SK-N-DZ (cell line): ENCODE measurements around the gene PPP1CA.

Experiments
- DNase-seq: peaks from one replicate; pipeline ENCODE4 v3.0.0-alpha.2; 2015; ENCODE audit warnings: low spot score

PPP1CA gene

DNA sequence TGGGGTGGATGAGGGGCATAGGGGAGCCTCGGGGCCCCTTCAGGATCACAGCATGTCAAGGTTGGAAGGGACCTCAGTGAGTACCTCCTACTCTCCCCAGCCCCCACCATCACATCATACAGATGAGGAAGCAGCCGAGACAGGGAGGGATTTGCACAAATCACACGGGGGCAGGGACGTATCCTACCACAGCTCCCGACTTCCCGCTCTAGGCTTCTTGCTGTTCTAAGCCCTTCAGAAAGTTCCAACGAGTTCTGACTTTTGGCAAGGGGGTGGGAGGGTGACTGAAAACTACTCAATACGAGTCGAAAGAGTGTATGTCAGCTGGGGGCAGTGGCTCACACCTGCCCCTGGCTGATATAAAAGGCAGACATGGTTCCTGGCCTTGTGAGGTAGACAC, 14.6 kb downstream of the PPP1CA start:
- no peak for DNase-seq

DNA sequence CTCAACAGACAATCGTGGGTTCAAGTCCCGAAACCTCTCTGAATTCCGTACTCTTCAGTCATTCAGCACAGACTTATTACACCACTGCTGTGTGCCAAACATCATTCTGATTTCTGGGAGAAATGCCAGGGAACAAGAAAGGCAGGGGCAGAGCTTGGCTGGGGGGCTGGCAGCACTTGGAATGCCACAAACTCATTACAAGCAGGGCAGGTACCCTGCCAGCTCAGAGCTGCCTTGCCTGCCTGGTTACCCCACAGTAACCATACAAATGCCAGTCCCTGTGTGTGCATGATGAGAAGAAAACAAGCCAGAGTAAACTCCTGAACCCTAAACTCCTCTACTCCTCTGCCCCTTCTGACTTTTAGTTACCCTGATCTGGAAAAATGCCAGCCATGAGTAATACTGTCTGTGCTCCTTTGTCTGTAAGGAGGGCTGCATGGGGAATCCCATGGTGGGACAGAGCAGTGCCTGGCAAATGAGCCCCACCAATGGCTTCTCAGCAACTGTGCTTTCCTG, 16.7 kb downstream of the PPP1CA start:
- DNase-seq = no peak

DNA sequence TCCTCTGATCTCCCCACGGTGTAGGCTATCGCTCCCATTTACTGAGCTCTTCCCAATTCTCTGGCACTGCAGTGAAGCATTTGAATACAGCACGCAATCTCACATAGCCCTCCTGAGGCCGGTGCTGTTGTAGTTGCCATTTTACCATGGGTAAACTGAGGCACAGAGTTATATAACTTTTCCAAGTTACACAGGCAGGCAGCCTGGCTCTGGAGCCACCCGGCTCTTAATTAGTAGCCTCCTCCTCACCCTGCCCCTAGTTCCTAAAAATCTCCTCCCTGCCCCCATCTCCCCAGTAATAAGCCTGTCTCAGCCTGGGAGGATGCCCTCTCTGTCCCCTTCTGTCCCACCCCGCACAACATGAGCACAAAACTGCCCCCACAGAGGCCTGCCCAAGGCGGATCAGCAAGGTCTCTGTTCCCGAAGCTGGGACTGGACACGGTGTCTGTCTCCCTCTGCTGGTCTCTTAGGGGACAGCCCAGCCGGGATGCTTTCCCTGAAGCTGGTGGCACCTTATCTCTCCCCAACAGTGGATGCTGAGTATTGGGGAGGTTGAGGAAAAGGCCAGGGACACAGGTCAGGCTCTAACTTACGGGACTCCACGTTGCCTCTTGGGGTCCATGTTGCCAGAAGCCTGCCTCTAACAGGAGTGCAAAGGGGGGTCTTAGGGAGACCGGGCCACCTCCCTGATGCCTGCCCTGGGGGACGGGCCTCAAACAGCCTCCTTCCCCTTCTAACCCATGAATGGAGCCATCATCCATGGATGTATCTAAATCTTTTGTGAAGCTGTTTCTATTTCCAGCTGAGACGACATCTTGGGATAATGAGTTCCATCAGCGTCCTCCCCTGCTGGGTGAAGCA, 19.2 kb downstream of the PPP1CA start:
- DNase-seq = peak; percentile 77

DNA sequence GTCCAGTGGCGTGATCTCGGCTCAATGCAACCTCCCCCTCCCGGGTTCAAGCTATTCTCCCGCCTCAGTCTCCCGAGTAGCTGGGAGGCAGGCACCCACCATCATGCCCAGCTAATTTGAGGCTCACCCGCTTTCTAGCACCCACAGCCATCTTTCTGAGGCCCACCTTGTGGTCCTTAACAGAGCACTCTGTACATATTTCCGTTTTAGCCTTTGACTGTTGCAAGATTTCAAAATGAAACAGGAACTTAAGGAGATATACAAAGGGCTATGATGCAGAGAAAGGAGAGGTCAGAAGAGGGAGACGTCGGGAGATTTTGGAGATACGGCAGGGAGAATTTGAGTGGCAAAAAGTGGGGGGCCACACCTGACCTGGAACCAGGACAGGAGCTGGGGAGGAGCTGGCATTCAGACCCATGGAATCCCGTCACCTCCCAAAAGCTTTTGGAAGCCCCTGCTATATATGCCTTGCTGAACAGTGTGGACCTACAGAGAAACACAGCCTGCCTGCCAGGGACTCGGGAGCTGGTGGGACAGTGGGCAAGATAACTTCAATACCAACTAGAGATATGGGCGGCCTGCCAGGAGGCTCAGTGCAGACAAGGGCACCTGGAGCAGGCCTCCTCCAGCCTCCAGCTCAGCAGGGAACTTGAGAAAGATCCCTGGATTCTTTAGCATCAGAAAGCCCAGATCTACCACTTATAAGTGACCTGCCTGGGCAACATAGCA, 20.2 kb downstream of the PPP1CA start:
- no peak for DNase-seq

DNA sequence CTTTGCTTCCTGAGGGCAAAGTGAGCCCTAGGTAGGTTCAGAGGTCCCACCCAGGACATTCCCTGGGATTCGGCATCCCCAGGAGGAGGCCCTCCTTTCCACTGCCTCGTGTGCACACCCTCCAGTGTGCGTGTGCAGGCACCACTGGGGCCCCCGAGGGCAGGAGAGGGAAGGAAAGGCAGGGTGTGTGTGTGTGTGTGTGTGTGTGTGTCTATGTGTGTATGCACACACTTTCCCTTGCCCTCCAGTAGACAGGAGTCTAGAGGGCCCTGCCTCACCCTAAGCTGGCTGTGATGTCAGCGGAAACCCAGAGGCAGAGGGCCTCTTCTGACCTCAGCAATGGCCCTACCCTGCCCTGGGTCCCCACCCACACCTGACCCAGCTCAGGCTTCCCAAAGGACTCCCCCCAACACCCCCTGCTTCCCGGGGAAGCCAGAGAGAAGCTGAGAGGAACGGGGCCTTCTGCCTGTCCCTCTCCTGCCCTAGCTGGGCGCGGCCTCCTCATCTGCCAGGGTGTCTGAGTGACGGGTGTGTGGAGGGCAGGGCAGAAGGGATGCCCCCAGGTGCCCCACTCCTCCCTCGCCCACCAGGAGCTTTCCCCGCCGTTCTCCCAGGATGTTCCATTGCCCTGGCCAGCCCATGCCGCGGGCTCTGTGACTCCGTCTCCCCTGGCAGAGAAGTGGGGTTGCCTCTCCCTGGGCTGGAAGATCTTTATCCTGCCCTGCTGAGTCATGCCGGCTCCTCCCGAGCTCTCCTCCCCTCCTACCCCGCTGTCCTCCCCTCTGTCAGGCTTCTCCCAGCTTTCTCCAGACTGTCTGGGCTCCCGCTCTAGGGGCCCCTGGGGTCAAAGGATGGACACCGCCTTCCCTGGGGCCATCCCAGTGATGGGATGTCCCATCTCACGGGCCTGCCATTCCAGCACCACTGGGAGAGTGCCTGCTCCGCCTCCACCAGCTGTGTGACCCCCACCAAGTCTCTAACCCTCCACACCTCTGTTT, 22.3 kb downstream of the PPP1CA start:
- DNase-seq = no peak

DNA sequence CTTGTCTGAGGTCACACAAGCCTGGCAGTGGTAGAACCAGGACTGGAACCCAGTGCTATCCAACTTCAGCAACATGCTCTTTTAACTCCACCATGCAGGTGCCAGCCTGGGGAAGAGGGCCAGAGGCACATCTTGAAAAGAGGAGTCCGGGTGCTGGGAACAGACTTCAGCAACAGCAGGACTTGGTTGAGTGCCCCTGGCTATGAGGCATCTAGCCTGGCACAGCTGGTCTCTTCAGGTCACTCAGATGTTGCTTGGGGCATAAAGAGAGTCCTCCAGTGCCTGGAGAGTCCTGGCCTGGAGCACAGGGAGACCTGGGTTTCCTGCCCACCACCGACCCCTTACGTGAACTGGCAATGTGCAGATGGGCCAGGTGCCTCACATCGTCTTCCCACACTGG, 23.1 kb downstream of the PPP1CA start:
- no peak for DNase-seq

DNA sequence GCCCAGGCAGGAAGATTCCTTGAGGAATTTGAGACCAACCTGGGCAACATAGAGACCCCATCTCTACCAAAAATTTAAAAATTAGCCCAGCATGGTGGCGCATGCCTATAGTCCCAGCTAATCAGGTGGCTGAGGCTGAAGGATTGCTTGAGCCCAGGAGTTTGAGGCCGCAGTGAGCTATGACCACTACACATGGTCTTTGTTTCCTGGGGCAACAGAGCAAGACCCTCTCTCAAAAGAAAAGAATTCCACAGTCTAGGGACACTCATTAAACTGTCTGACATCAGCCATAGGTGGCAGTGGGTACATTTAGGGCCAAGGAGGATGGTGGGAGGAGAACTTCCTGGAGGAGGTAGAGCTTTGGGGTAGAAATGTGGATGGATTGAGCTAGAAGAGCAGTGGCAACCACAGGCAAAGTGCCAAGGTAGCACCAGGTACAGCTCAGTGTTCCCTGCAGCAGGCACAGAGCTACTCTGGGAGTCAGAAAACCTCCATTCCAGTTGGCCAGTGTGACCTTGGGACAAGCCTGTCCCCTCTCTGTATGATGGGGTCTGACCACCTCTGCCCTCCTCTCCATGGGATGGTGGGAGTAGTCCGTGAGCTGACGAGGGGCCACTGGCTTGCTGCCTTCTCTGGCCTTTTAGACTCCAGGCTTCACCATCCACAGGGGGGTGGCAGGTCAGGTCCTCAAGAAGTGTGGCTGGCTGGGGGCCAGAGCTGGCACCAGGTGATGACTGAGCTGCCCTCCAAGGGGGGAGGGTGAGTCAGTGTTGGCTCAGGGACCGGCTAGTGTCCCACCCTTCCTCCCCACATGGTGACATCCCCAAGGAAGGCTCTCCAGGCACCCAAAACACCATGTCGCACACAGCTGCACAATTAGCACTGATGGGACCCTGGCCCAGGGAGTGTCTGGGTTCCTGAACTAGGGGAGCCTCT, 24.5 kb downstream of the PPP1CA start:
- DNase-seq = no peak

DNA sequence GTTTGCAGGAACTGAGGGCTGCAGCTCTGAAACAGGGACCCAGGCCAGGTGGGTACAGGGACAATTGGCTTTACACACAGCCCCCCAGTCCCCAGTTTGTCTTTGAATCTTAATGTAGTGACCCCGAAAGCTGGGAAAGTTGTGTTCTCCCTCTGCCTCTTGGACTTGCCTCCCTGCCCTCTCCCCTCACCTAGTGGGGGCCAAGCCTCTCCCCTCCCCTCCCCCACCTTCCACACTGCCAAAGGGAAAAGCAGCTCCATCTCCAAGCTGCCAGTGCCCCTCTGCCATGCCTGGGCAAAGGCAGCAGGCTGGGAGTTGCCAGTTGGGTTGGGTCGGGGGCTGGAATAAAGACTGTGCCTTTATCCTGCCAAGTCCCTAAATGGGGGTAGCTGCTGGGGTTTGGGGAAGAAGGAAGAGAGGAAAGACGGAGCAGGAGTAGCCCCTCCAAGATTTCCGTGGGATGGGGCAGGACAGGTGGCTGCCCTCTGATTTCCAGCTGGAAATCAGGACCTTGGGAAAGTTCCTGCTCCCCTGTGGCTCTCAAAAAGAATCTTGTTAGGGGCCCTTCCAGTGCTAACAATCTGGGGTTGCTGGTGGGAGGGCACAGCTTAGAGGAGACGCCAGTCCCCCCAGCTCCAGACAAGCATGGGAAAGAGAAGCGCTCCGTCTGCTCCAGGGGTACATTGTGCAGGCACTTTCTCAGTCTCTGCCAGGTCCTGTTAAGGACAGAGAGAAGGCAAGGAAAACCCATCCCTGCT, 25.4 kb downstream of the PPP1CA start:
- DNase-seq = no peak

DNA sequence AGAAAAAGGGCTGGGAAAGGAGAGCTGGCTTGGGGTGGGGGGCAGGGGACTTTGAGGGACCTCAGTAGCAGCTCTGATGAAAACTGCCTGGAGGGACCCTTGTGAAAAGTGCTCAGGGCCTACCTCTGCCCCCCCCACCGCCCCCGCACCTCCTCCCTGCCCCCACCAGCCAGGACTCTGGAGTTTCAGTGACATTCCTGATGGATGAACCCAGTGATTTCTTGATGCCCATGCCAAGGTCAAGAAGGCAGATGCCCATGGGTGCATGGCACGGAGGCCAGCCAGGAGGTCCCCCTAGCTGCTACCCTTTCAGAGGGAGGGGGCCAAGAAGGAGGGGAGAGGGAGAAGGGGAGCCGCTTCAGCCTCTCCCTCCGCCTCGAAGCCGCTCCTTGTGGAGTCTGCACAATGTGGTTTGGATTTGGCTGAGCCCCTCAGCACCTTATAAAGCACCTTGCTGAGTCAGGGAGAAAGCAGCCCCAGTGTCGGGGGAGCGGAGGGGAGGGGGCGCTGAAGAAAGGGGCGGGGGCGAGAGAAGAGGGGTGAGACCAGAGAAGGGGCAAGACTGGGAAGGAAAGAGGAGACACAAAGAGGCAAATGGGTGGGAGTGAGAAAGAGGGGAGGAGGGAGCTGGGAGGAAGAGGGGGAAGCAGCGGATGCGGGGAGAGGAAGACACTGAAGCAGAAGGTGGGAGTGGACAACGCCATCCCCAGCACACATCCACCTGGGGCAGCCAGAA, 26.2 kb downstream of the PPP1CA start:
- DNase-seq = no peak

DNA sequence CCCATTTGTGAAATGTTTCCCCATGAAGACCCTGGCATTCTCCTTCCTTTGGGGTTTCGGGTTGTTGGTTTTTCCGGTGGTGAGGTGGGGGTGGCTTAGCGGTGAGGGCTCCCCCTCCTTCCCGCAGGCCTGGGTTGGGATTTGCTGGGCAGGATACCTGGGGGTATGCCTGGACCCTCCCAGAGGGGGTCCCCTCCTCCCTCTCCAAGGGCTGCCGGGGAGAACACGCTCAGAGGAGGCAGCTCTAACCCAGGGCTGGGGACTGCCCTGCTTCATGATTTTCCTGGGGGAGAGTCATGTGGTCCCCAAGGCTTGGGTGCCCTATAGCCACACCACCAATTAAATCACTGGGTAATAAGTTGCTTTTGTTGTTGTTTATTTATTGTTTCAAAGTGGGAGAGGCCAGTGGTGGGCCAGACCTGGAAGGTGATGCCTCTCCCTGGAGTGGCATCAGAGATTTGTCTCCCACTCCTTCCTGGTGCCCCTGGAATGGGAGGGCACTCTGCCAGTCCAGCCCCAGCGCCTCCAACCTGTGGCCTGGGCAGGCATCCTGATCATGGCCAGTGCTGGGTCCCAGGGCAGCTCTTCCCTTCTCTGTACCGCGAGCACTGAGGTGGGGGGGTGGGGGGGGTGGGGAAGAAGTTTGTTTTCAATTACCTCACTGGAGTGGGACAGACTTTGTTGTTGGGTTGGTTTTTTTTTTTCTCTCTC, 26.9 kb downstream of the PPP1CA start:
- DNase-seq = no peak

DNA sequence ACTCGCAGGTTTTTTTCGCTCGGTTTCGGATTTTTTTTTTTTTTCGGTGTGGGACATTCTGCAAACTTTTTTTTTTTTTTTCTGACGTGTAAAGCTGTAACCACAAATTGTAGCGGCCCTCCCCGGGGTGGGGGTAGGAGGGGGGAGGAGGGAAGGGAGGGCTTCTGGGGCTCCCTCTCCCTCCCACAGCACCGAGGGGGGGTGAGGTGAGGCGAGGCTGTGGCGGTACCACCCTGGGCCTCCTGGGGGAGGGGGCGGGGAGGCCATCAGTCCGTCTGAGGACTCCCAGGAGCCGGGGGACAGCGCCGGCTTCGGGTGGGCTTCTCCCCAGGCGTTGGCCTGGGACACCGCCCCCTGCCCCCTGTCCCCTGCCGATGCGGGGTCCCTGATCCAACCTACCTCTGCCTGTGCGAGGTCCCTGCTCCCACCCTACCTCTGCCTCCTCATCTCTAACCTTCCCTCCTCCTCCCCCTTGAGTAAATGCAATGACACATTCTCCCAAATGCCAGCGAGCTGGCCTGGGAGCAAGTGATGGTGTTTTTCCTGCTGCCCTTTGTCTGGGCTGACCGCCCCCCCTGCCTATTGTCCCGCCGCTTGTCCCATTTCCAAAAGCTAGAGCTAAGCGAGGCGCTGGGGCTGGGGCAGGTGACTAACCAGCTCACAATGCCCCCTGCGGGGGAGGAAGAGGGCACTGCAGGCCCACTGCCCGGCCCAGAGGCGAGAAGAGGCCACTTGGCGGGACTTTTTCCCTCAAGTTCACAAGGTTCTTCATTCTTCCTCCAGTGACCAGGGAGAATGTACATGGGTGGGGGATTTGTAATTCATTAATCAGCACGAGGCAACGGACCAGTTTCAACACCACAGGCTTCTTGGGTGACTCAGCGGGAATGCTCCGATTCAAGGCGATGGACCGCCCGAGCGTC, 27.7 kb downstream of the PPP1CA start:
- DNase-seq = peak; percentile 52

DNA sequence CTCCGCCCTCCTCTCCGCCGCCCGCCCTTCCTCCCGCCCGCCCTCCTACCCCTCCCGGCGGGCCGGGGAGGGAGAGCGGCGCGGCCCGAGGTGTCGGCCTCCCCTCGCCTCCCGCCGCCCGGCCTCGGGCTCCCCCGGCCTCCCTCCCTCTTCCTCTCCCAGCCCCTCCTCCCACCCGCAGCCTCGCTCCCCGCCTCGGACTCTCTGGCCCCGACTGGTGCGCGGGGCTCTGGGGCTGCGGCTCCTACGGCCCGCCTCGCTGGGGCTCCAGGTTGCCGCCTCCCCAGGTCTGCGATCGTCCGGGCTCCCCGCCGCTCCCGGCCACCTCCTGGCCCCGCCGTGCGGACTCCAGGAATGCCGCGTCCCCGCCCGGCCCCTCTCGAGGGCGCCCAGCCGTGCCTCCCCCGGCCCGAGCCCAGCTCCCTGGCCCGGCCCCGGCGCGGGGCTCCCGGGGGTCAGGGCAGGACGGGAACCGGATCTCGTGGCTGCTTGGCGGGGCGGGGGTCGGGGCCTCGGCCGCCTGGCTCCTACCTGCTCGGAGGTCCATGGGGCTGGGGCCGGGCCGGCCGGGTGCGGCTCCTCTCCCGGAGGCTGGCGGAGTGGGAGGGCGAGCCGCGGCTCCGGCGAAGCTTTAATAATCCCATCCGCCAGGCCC, 28.5 kb downstream of the PPP1CA start, which contains the start of gene CLCF1:
Gene CLCF1 (minus strand): TSS at position 606 of the 655 bp plus-strand sequence. CDS start 59 bp downstream, at position 547.
- DNase-seq = no peak

DNA sequence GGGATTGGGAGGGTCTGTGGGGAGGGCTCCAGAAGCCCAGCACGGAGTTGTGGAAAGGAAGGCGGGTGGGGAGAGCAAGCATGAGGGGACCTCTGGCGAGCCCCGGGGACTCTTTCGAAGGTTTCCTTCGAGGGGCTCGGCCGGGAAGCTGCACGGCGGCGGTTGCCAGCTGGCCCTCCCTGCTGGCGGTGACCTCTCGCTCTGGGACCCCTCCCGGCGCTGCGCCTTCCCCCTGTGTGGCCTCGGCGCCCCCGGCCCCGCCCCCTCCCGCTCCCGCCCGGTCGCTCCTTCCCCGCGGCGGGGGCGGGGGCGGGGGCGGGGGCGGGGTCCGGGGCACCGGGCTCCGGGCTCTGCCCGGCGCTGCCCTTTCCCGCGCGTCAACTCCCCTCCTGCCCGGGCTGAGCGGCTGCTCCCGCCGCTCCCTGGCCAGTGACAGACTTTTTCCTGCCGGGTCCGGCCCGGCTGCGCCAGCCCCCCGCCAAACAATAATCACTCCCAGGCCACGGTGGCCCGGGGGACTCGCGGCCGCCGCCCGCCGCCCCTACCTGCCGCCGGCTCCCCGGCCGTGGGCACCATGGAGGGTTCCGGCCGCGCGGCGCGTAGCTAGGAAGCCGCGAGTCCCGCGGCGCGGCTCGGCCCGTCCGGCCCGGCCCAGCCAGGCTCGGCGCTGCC, 29.2 kb downstream of the PPP1CA start:
- no peak for DNase-seq

DNA sequence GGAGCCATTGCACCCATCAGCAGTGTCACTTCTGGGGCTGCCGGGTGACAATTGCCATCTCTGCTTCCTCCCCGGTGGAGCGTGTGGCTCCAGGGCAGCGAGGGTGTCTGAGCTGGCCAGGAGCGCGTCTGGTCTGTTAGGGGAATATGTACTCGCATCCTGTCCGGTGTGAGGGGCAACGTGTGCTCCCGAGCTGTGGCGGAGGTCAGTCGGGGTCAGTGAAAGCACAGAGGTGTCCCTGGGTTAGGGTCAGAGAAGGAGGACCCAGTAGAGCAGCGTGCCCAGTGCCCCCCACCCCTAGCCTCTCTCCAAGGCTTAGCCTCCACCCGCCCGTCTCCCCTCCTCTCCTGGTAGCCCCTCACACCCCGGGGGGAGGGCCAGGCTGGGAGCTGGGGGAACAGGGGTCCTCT, 29.7 kb downstream of the PPP1CA start:
- no peak for DNase-seq

DNA sequence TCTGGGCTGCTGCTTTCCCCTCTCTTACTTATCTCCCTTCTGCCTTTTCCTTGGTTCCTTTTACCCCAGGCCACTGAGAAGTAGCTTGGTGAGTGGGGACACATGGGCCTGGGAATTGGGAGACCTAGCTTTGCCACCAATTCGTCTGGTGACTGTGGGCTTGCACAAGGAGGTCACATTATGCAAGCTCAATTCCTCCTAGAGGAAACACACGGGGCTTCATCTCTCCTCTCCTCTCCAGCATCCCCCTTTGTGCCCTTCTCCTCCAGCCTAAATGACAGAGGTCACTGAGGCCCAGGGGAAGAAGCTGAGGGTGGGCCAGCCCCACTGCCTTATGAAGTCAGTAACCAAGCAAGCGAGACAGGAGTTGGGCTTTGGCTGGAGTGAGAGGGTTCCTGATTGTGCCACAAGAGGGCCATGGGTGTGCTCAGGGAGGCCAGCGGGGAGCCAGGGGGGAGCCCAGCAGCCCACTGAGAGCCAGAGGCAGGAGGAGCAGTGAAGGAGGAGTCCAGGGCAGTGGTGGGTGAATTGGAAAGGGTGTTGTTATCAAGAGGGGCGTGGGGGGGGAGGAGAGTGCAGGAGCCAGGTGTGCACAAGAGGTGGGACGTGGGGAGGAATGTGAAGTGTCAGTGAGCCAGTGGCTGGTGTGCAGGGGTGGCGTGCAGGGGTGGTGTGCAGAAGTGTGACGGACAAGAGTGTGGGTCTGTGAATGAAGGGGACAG, 30.3 kb downstream of the PPP1CA start:
- DNase-seq = peak; percentile 49
